ENCODE measurements around the gene GPR39.

Gene GPR39

DNA sequence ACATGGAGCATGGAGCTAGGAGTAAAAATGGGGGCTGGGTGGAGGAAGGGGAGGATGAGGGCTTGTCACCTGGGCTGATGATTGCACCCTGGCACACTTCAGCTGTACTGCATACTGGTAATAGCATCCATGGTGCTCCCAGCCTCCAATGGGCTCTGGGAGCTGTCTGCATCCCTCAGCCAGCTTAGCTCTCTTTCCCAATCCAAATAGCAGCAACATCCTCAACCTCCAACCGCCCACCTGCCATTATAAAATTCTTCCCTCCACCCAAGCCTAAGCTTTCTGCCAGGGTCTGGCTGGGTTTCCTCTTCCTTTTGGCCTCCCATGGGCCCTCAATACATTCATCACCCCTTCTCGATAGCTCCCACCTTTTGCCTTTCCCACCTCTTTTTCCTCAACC is 143.3 kb downstream of the GPR39 start:
- Histone ChIP-seq H3K27ac (ENCODE audit: low read depth, low read length) (no peak overlapping the region), H2AFZ (ENCODE audit: low read length, unreplicated experiment) (no peak overlapping the region), H3K27me3 (ENCODE audit: insufficient read depth, low read length) (no peaks in the 10 kb centered on the region), H3K36me3 (ENCODE audit: insufficient read depth, low read length) (no peaks in the 10 kb centered on the region), H3K79me2 (ENCODE audit: control insufficient read depth, insufficient read depth, low read length, unreplicated experiment) (no peaks in the 10 kb centered on the region), H3K4me1 (ENCODE audit: control insufficient read depth, insufficient read depth, low read length, unreplicated experiment) (no peaks in the 10 kb centered on the region), H3K4me3 (ENCODE audit: low read depth, low read length) (no peak overlapping the region)

DNA sequence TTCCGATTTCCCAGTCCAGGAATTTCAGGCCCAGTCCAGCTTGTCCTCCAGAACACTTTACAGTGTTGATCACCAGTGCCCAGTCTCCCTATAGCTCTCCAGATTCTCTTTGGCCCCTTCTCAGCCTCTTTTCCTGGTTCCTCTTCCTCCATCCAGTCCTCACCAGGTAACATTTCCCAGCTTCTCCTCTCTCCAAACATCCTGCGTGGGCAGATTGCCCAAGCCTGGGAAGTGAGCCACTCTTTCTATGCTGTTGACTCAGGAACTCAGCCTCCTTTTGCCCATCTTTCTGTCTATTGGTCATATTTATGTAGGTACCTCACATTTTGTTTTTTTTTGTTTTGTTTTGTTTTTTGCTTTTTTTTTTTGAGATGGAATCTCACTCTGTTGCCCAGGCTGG is 144.0 kb downstream of the GPR39 start:
- no peaks in the 10 kb centered on the region for H3K4me1 ChIP-seq (ENCODE audit: control insufficient read depth, insufficient read depth, low read length, unreplicated experiment)
- H3K27me3 ChIP-seq (ENCODE audit: insufficient read depth, low read length) = no peaks in the 10 kb centered on the region
- H3K27ac ChIP-seq (ENCODE audit: low read depth, low read length) = no peak overlapping the region
- H2AFZ ChIP-seq (ENCODE audit: low read length, unreplicated experiment) = no peak overlapping the region
- no peak overlapping the region for H3K4me3 ChIP-seq (ENCODE audit: low read depth, low read length)
- H3K36me3 ChIP-seq (ENCODE audit: insufficient read depth, low read length) = no peaks in the 10 kb centered on the region
- H3K79me2 ChIP-seq (ENCODE audit: control insufficient read depth, insufficient read depth, low read length, unreplicated experiment) = no peaks in the 10 kb centered on the region

DNA sequence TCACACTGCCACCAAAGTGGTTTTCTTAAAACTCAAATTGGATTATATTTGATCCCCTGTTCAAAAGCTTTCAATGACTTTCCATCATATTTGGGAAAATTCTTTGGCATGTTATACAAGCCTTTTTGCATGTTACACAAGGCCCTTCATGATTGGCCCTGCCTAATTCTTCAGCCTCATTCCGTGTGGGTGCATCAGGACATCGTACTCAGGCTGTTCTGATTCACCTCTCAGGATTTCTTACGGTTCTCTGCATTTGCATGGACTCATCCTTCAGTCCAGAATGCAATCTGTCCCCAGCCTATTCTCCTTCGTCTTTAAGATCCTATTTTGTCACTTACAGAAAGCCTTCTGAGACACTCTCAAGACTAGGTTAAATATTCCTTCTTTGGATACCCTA is 145.6 kb downstream of the GPR39 start:
- no peak overlapping the region for H3K27ac ChIP-seq (ENCODE audit: low read depth, low read length)
- no peaks in the 10 kb centered on the region for H3K27me3 ChIP-seq (ENCODE audit: insufficient read depth, low read length)
- no peak overlapping the region for H2AFZ ChIP-seq (ENCODE audit: low read length, unreplicated experiment)
- no peaks in the 10 kb centered on the region for H3K4me1 ChIP-seq (ENCODE audit: control insufficient read depth, insufficient read depth, low read length, unreplicated experiment)
- H3K36me3 ChIP-seq (ENCODE audit: insufficient read depth, low read length) = no peaks in the 10 kb centered on the region
- H3K4me3 ChIP-seq (ENCODE audit: low read depth, low read length) = no peak overlapping the region
- no peaks in the 10 kb centered on the region for H3K79me2 ChIP-seq (ENCODE audit: control insufficient read depth, insufficient read depth, low read length, unreplicated experiment)

DNA sequence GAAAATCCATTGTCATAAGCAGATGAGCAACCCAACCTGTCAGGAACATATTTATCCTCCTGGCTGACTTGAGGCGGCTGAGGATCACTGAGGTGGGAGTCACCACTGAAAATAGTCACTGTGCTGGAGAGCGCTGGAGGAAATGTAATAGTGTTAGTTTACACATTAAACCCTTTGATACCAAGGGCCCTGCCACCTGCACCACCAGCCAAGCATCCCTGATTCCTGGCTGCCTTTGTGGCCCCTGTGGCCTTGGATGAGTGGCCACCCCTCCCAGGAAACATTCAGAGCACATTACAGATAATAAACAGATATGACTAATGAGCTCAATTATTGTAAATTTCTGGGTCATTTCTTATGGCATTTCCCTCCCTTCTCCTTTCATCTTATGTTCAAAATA is 147.5 kb downstream of the GPR39 start:
- Histone ChIP-seq H3K27me3 (ENCODE audit: insufficient read depth, low read length) (no peaks in the 10 kb centered on the region), H3K4me3 (ENCODE audit: low read depth, low read length) (no peak overlapping the region), H3K27ac (ENCODE audit: low read depth, low read length) (no peak overlapping the region), H3K36me3 (ENCODE audit: insufficient read depth, low read length) (no peaks in the 10 kb centered on the region), H2AFZ (ENCODE audit: low read length, unreplicated experiment) (no peak overlapping the region), H3K79me2 (ENCODE audit: control insufficient read depth, insufficient read depth, low read length, unreplicated experiment) (no peaks in the 10 kb centered on the region), H3K4me1 (ENCODE audit: control insufficient read depth, insufficient read depth, low read length, unreplicated experiment) (no peaks in the 10 kb centered on the region)

DNA sequence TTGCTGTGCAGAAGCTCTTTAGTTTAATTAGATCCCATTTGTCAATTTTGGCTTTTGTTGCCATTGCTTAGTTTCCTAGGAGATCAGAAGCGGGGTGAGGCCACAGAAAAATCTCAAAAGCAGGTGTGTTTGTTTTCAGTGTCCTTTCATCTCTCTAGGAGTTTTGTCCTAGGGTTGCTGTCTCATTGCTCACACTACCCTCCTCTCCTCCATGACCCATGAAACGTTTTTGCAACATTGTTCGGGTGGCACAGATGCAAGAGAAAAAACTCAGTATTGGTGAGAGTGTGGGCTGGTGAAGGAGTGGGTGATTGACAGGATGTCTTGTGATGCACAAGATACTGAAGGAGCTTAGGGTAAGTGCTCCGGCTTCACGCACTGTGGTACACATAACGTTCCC is 149.8 kb downstream of the GPR39 start:
- Histone ChIP-seq H3K27ac (ENCODE audit: low read depth, low read length) (no peak overlapping the region), H3K79me2 (ENCODE audit: control insufficient read depth, insufficient read depth, low read length, unreplicated experiment) (no peaks in the 10 kb centered on the region), H3K4me1 (ENCODE audit: control insufficient read depth, insufficient read depth, low read length, unreplicated experiment) (no peaks in the 10 kb centered on the region), H3K4me3 (ENCODE audit: low read depth, low read length) (no peak overlapping the region), H3K27me3 (ENCODE audit: insufficient read depth, low read length) (no peaks in the 10 kb centered on the region), H2AFZ (ENCODE audit: low read length, unreplicated experiment) (no peak overlapping the region), H3K36me3 (ENCODE audit: insufficient read depth, low read length) (no peaks in the 10 kb centered on the region)

DNA sequence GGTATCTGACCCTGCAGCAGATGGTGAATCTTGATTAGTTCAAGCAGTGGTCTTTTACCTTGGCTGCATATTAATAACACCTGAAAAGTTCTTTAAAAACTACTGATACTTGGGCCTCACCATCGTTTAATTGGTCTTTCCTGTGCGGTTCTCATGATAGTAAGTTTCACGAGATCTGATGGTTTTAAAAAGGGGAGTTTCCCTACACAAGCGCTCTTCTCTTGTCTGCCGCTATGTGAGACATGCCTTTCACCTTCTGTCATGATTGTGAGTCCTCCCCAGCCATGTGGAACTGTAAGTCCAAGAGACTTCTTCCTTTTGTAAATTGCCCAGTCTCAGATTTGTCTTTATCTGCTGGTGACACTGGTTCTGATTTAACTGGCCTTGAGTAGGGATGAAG is 151.1 kb downstream of the GPR39 start:
- no peak overlapping the region for H3K27ac ChIP-seq (ENCODE audit: low read depth, low read length)
- H3K27me3 ChIP-seq (ENCODE audit: insufficient read depth, low read length) = no peaks in the 10 kb centered on the region
- H3K4me1 ChIP-seq (ENCODE audit: control insufficient read depth, insufficient read depth, low read length, unreplicated experiment) = no peaks in the 10 kb centered on the region
- H3K79me2 ChIP-seq (ENCODE audit: control insufficient read depth, insufficient read depth, low read length, unreplicated experiment) = no peaks in the 10 kb centered on the region
- H2AFZ ChIP-seq (ENCODE audit: low read length, unreplicated experiment) = no peak overlapping the region
- H3K4me3 ChIP-seq (ENCODE audit: low read depth, low read length) = no peak overlapping the region
- H3K36me3 ChIP-seq (ENCODE audit: insufficient read depth, low read length) = no peaks in the 10 kb centered on the region

DNA sequence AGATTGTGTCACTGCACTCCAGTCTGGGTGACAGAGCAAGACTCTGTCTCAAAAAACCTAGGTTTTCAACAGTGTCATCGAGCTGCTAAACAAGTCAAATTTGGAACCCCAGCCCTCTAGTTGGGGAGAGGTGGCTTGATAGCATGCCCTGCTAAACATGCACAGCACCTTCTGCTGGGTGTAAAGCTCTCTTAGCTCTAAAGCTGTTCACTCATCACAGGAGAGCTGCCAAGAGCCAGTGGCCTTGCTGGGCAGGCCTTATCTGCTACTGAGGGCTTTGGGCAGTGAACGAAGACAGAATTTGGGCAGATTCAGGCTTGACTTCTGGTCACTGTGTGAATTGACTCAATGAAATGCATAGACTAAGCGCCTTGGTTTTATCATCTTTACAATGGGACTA is 152.1 kb downstream of the GPR39 start:
- H3K27ac ChIP-seq (ENCODE audit: low read depth, low read length) = no peak overlapping the region
- H3K4me1 ChIP-seq (ENCODE audit: control insufficient read depth, insufficient read depth, low read length, unreplicated experiment) = no peaks in the 10 kb centered on the region
- no peak overlapping the region for H2AFZ ChIP-seq (ENCODE audit: low read length, unreplicated experiment)
- no peaks in the 10 kb centered on the region for H3K27me3 ChIP-seq (ENCODE audit: insufficient read depth, low read length)
- no peak overlapping the region for H3K4me3 ChIP-seq (ENCODE audit: low read depth, low read length)
- no peaks in the 10 kb centered on the region for H3K79me2 ChIP-seq (ENCODE audit: control insufficient read depth, insufficient read depth, low read length, unreplicated experiment)
- no peaks in the 10 kb centered on the region for H3K36me3 ChIP-seq (ENCODE audit: insufficient read depth, low read length)

DNA sequence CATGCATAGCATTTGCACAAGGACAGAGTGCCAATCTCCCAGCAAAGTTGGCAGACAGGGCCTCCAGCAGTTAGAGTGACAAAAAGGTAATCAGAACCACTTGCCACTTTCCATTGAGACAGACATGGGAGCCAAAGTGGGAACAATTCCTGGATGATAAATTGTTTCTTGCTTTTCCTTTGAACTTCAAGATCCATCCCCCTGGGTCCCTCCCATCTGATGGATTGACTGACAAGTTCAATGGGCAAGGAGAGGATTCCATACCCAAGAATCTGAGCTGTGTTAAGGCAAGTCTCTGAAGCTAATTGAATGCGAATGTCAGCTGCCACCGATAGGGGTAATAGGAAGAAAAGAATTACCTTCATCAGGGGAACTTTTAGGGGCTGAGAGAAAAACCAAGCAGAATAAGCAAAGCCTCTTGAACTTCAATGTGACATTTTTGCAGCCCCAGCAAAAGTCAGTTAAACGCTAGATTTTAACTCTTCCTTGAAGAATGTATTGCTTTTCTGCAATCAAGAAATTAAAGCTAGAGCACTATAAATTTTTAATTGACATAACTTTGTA is 156.9 kb downstream of the GPR39 start:
- no peak overlapping the region for H2AFZ ChIP-seq (ENCODE audit: low read length, unreplicated experiment)
- H3K79me2 ChIP-seq (ENCODE audit: control insufficient read depth, insufficient read depth, low read length, unreplicated experiment) = no peaks in the 10 kb centered on the region
- H3K4me3 ChIP-seq (ENCODE audit: low read depth, low read length) = no peak overlapping the region
- no peaks in the 10 kb centered on the region for H3K27me3 ChIP-seq (ENCODE audit: insufficient read depth, low read length)
- no peaks in the 10 kb centered on the region for H3K36me3 ChIP-seq (ENCODE audit: insufficient read depth, low read length)
- H3K4me1 ChIP-seq (ENCODE audit: control insufficient read depth, insufficient read depth, low read length, unreplicated experiment) = no peaks in the 10 kb centered on the region
- no peak overlapping the region for H3K27ac ChIP-seq (ENCODE audit: low read depth, low read length)

DNA sequence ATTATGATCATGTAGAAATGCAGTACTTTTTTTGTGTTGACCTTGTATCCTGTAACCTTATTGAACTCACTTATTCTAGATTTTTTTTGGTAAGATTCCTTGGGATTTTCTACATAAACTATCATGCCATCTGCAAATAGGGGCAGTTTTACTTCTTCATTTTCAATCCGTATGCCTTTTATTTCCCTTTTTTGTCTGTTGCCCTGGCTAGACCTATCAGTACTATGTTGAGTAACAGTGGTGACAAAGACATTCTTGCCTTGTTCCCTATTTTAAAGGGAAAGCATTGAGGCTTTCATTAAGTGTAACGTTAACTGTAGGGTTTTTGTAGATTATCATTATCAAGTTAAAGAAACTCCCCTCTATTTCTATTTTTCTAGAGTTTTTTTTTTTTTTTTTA is 161.1 kb downstream of the GPR39 start:
- Histone ChIP-seq H3K4me3 (ENCODE audit: low read depth, low read length) (no peak overlapping the region), H3K4me1 (ENCODE audit: control insufficient read depth, insufficient read depth, low read length, unreplicated experiment) (no peaks in the 10 kb centered on the region), H3K27me3 (ENCODE audit: insufficient read depth, low read length) (no peaks in the 10 kb centered on the region), H3K36me3 (ENCODE audit: insufficient read depth, low read length) (no peaks in the 10 kb centered on the region), H3K27ac (ENCODE audit: low read depth, low read length) (no peak overlapping the region), H3K79me2 (ENCODE audit: control insufficient read depth, insufficient read depth, low read length, unreplicated experiment) (no peaks in the 10 kb centered on the region), H2AFZ (ENCODE audit: low read length, unreplicated experiment) (no peak overlapping the region)

DNA sequence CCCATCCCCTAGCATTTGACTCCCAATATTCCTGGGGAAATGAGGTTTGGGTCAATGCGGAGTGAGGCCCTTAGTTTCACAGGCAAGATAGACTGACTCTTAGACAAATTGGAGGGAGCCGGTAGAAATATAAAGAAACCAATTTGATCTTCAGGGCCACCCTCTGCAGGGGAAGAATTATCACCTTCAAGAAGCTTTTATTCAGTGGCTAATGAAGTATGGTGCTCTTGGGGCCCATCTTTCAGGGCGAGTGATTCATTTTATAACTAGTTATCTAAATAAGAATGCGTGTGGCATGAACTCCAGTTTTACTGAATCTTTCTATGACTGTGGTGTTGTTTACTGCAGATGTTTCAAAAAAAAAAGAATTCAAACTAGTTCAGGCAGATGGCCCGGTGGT is 165.0 kb downstream of the GPR39 start:
- no peaks in the 10 kb centered on the region for H3K27me3 ChIP-seq (ENCODE audit: insufficient read depth, low read length)
- H3K27ac ChIP-seq (ENCODE audit: low read depth, low read length) = no peak overlapping the region
- H3K36me3 ChIP-seq (ENCODE audit: insufficient read depth, low read length) = no peaks in the 10 kb centered on the region
- no peak overlapping the region for H2AFZ ChIP-seq (ENCODE audit: low read length, unreplicated experiment)
- H3K4me3 ChIP-seq (ENCODE audit: low read depth, low read length) = no peak overlapping the region
- no peaks in the 10 kb centered on the region for H3K79me2 ChIP-seq (ENCODE audit: control insufficient read depth, insufficient read depth, low read length, unreplicated experiment)
- no peaks in the 10 kb centered on the region for H3K4me1 ChIP-seq (ENCODE audit: control insufficient read depth, insufficient read depth, low read length, unreplicated experiment)

DNA sequence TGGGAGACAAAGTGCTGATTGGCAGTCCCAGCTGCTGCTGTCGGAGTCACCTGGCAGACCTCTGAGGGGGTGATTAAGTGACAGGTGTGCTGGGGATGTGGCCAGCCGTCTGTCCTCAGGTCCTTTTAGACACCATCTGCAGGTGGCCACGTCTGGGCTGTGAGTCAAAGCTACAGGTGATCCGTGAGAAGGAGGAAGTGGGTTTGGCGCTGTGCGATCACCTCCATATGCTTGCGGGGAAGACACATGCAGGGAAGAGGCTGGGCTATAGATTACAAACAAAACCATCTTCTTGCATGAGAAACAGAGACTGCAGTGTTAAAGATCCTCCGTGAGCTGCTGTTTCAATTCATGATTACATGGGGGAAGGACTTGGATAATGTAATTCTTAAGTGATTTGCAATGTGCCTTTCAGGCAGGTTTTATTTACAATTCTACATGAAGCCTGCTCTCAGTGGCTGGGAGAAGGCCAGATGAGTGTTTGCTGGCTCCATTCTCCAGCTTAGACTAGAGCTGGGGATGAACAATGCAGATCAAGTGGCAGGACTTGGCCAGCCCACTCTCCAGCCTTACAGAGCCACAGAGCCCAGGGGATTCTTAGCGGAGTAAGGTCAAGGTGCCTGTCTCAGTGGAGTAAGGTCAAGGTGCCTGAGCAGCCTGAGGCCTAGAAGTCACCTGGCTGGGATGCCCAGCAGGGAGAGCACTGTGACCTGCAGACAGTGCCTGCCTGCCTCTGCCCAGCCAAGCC is 165.6 kb downstream of the GPR39 start:
- H3K4me1 ChIP-seq (ENCODE audit: control insufficient read depth, insufficient read depth, low read length, unreplicated experiment) = no peaks in the 10 kb centered on the region
- H3K27ac ChIP-seq (ENCODE audit: low read depth, low read length) = no peak overlapping the region
- no peaks in the 10 kb centered on the region for H3K36me3 ChIP-seq (ENCODE audit: insufficient read depth, low read length)
- H3K79me2 ChIP-seq (ENCODE audit: control insufficient read depth, insufficient read depth, low read length, unreplicated experiment) = no peaks in the 10 kb centered on the region
- H3K27me3 ChIP-seq (ENCODE audit: insufficient read depth, low read length) = no peaks in the 10 kb centered on the region
- no peak overlapping the region for H2AFZ ChIP-seq (ENCODE audit: low read length, unreplicated experiment)
- no peak overlapping the region for H3K4me3 ChIP-seq (ENCODE audit: low read depth, low read length)

Measured in ACC112 (cell line).